Neutrophil (primary cell): ENCODE data around the gene STAT4.

ENCODE experiments used
- H3K27ac ChIP-seq: fragments of 200-600 bp; sonication (generic); 2 replicates; pipeline ENCODE4 v1.5.1; 2016; ENCODE audit warnings: mild to moderate bottlenecking, moderate library complexity
- H3K27me3 ChIP-seq: fragments of 200-600 bp; sonication (generic); 2 replicates; pipeline ENCODE4 v1.6.0; 2016; ENCODE audit warnings: mild to moderate bottlenecking
- H3K36me3 ChIP-seq: fragments of 200-600 bp; sonication (generic); 2 replicates; pipeline ENCODE4 v1.5.1; 2017
- H3K4me1 ChIP-seq, 2 experiments: fragments of 200-600 bp in 1 of 2; sonication (generic) in 1 of 2; 1 replicate in 1 of 2; 2 replicates in 1 of 2; pipeline versions ENCODE4 v1.5.1 to v1.6.1; 2013 to 2016; ENCODE audit warnings: low read depth in 1 of 2, low read length in 1 of 2, mild to moderate bottlenecking in 1 of 2, moderate library complexity in 1 of 2; ENCODE audit not compliant: control insufficient read depth in 1 of 2, insufficient read depth in 1 of 2
- H3K4me3 ChIP-seq, 2 experiments: fragments of 200-600 bp in 1 of 2; sonication (generic) in 1 of 2; 1 replicate in 1 of 2; 2 replicates in 1 of 2; pipeline ENCODE4 v1.5.1; 2013 to 2016; ENCODE audit warnings: low read depth in 1 of 2, low read length in 1 of 2, mild to moderate bottlenecking in 1 of 2, moderate library complexity in 1 of 2
- H3K9me3 ChIP-seq: fragments of 200-600 bp; sonication (generic); 2 replicates; pipeline ENCODE4 v1.5.1; 2016
- TF ChIP-seq, protein P1 (sequence below): fragments of 200-600 bp; sonication (generic); IDR thresholded peaks from 2 replicates; pipeline ENCODE4 v1.5.1; 2016; ENCODE audit warnings: antibody characterized with exemption

STAT4 gene

DNA sequence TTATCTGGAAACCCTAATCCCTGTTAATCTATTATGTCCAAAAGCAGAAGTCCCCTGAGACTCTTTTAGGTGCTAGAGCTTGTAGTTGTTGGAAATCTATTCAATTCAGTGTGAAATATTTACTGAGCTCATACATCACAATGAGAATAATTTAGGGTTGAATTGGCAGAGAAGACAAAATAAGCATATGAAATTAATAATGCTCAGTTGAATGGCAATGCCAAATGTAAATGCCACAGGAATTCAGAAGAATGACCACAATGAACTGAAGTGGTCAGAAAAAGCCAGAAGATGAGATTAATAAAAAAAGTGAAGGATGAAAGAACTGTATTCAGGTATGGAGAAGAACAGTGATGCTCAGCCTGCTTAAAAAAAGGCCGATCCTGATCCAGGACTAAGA lies 8.0 kb upstream of the STAT4 start:
- H3K36me3 ChIP-seq: no peaks in the 10 kb centered on the region
- TF ChIP-seq, protein P1, sequence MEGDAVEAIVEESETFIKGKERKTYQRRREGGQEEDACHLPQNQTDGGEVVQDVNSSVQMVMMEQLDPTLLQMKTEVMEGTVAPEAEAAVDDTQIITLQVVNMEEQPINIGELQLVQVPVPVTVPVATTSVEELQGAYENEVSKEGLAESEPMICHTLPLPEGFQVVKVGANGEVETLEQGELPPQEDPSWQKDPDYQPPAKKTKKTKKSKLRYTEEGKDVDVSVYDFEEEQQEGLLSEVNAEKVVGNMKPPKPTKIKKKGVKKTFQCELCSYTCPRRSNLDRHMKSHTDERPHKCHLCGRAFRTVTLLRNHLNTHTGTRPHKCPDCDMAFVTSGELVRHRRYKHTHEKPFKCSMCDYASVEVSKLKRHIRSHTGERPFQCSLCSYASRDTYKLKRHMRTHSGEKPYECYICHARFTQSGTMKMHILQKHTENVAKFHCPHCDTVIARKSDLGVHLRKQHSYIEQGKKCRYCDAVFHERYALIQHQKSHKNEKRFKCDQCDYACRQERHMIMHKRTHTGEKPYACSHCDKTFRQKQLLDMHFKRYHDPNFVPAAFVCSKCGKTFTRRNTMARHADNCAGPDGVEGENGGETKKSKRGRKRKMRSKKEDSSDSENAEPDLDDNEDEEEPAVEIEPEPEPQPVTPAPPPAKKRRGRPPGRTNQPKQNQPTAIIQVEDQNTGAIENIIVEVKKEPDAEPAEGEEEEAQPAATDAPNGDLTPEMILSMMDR: no peak
- H3K4me1 ChIP-seq: no peaks in the 10 kb centered on the region
- no peaks in the 10 kb centered on the region for H3K27me3 ChIP-seq
- H3K4me3 ChIP-seq: no peak overlapping the region
- no peak overlapping the region for H3K27ac ChIP-seq
- no peaks in the 10 kb centered on the region for H3K9me3 ChIP-seq

DNA sequence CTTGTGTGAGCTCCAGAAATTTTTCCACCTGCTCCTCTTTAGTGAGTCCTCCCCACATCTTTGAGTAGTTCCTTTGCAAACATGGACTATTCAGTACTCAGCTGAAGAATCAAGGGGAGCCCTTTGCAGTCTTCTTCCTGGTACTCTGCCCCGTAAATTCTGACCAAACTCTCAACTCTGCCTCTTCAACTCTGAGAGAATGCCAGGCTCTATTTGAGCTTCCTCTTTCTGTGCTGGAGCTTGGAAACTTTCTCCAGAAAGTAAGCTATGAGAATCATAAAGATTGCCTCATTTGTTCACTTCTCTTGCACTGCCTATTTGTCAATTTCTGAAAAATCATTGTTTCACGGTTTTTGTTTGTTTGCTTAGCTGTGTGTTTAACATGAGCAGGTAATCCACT lies 7.4 kb upstream of the STAT4 start:
- no peak overlapping the region for H3K27ac ChIP-seq
- TF ChIP-seq, protein P1: no peak
- H3K36me3 ChIP-seq: no peaks in the 10 kb centered on the region
- no peaks in the 10 kb centered on the region for H3K27me3 ChIP-seq
- H3K4me3 ChIP-seq: no peak overlapping the region
- H3K9me3 ChIP-seq: no peaks in the 10 kb centered on the region
- no peaks in the 10 kb centered on the region for H3K4me1 ChIP-seq

DNA sequence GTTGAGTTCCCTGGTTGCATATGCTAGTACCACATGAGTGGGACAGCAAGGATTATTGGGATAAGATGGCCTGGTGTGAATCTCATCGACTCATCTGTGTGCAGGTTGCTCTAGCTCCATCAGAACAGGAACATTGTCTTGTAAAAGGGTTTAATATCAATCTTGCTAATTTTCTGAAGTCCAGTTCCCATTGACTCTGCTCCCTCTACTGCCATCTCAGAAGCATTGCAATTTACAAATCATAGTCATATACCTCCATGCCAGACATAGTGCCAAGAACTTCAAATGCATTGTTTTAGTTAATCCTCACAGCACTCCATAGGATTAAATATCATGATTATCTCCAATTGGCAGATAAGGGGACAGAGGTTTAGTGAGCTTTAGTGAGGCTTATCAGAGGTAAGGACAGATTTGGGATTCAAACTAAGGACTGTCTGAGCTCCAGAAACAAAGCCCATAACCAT lies 4.8 kb upstream of the STAT4 start:
- peaks cover 8% of the 10 kb centered on the region in 2 experiments for H3K4me1 ChIP-seq
- H3K27me3 ChIP-seq: peaks cover under 1% of the 10 kb centered on the region
- H3K9me3 ChIP-seq: no peaks in the 10 kb centered on the region
- no peak overlapping the region for H3K27ac ChIP-seq
- no peaks in the 10 kb centered on the region for H3K36me3 ChIP-seq
- H3K4me3 ChIP-seq: no peak overlapping the region
- TF ChIP-seq, protein P1: no peak

DNA sequence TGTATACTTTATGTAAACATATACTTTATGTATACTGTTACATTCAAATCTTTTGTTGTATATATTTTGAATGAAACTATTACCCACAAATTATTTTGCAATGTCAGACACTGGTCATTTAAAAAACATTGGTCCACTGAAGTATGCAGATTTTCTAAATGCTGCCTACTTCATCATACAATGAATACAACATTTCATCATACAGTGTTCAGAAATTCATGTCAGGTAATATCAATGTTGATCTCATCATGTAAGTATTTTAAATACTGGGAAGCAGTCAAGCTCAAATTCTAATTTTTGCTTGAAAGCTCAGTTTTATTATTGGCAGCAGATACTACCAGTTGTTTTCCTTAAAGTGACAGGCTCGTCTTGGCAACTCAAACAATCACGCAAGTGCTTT lies 2.9 kb upstream of the STAT4 start:
- peaks cover 18% of the 10 kb centered on the region for H3K27me3 ChIP-seq
- peaks cover 13 to 15% of the 10 kb centered on the region in 2 experiments for H3K4me1 ChIP-seq
- no peak overlapping the region for H3K4me3 ChIP-seq
- TF ChIP-seq, protein P1: no peak
- no peaks in the 10 kb centered on the region for H3K36me3 ChIP-seq
- no peak overlapping the region for H3K27ac ChIP-seq
- no peaks in the 10 kb centered on the region for H3K9me3 ChIP-seq

DNA sequence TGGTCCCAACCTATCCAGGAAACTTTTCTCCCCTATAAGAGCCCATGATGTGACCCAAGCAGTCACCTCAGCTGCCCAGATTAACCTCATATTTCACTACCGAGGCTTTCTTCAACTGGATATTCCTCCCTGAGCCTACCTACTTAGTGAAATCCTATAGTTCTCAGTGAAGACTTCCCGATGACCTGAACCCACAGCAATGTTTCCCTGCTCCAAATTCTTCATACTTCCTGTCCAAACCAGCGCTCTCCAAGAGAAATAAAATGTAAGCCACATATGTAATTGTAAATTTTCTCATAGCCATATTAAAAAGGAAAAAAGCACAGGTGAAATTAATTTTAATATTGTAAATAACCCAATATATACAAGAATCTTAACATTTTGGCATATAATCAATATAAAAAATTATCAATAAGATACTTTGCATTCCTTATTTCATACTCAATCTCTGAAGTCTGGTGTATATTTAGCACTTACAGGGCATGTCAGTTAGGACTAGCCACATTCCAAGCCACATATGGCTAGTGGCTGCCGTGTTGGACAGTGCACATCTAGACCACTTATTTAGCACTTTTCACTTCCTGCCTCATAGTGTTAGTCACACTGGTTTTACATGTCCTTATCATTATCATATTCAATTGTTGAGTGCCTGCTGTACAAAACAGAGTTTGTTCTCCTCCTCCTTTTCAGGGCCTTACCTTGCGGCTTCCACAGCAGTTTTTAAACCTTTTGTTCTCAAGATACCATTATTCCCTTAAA lies 1.9 kb upstream of the STAT4 start:
- Histone ChIP-seq H3K9me3 (no peaks in the 10 kb centered on the region), H3K27me3 (peaks cover 28% of the 10 kb centered on the region), H3K4me3 (no peak overlapping the region), H3K27ac (no peak overlapping the region), H3K4me1 (peaks cover 13 to 15% of the 10 kb centered on the region in 2 experiments), H3K36me3 (no peaks in the 10 kb centered on the region)
- TF ChIP-seq, protein P1: no peak
